GM12875 (cell line): ENCODE measurements around the gene KIF26B.

Source experiments
- H3K4me3 ChIP-seq: one replicate; pipeline ENCODE4 v1.5.1; 2011; ENCODE audit warnings: low read depth, low read length, control low read depth
- TF ChIP-seq, protein P1 (sequence below): IDR thresholded peaks from 2 replicates; pipeline ENCODE4 v1.5.1; 2011; ENCODE audit warnings: low read depth, mild to moderate bottlenecking, control low read depth, inconsistent platforms, low read length, moderate library complexity, borderline replicate concordance; ENCODE audit not compliant: insufficient read depth

KIF26B gene

DNA sequence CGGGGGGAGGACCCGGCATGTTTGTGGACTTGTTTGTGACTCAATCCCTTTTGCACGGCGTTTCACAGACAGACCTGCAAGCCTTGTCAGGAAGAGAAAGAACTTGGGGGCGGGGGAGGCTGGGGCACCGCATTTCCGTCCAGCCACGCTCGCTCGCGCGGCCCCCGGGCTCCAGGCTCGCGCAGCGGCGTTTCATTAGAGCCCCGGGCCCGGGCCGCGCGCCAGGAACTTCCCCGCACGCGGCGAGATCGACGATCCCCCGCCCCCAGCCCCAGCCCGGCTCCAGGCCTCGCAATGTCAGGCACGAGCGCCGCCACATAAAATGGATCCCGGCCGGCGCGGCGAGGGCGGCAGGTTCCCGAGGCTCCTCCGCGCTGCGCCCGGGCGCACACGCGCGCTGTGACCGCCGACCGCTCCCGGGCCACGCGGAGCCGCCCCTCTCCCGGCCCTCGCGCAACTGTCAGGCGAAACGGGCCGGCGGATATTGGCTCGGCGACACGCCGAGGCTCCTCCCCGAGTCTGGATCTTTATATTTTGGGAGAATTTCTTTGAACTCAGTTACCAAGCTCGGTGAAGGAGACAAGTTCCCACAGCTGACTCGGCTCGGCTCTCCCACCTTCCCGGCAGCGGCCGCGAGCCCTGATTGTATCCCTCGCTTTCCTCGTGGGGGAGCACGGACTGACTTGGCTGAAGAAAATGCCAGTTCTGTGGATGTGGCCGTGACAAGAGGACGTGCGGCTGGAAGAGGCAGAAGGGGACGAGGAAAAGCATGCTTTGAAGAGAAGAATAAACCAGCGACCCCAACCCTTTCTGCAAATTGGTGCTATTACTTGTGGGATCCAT lies at the start of gene KIF26B:
Gene KIF26B (plus strand): TSS at position 557 of the 843 bp plus-strand sequence. CDS start 440 bp downstream, outside the sequence.
- TF ChIP-seq, protein P1, sequence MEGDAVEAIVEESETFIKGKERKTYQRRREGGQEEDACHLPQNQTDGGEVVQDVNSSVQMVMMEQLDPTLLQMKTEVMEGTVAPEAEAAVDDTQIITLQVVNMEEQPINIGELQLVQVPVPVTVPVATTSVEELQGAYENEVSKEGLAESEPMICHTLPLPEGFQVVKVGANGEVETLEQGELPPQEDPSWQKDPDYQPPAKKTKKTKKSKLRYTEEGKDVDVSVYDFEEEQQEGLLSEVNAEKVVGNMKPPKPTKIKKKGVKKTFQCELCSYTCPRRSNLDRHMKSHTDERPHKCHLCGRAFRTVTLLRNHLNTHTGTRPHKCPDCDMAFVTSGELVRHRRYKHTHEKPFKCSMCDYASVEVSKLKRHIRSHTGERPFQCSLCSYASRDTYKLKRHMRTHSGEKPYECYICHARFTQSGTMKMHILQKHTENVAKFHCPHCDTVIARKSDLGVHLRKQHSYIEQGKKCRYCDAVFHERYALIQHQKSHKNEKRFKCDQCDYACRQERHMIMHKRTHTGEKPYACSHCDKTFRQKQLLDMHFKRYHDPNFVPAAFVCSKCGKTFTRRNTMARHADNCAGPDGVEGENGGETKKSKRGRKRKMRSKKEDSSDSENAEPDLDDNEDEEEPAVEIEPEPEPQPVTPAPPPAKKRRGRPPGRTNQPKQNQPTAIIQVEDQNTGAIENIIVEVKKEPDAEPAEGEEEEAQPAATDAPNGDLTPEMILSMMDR, result no peak
- peak within 1 kb of the TSS; percentile 47 for H3K4me3 ChIP-seq

DNA sequence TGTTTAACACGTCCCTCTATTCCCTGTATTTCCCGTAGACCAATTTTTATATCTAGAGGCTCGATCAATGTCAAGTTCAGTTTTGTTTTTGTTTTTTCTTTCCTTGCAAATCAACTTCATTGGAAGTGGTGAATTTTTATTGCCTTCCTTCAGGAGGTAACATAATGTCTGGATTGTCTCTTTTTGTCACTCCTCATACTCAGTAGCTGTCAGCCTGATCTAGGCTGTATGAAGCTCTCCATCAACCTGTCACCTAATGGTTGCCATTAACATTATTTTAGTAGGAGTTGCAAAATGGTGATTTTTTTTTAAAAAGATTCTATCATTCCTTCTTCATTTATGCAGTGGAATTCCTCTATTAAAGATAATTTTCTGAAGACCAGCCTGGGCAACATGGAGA lies 49.7 kb upstream of the KIF26B start:
- H3K4me3 ChIP-seq, result no peak overlapping the region
- TF ChIP-seq, protein P1, result no peak

DNA sequence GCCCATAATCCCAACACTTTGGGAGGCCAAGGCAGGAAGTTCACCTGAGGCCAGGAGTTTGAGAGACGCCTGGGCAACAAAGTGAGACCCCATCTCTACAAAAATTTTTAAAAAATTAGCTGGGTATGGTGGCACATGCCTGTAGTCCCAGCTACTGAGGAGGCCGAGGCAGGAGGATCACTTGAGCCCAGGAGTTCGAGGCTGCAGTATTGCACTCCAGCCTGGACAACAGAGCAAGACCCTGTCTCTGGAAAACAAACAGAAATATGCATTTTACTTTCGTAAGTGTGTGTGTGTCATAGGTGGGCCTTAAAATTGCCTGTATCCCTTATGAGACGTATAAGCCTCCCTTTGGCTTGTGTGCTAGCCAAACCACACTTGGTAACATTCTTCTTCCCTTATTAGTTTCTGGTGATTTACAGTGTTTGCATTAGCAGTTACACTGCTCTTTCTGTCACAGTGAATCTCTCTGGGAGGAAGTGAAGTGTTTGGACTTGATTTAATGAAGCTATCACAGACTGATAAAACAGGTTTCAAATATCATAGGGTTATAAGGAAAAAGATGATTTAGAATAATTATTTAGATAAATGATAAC lies 48.9 kb upstream of the KIF26B start:
- TF ChIP-seq, protein P1, result no peak
- no peak overlapping the region for H3K4me3 ChIP-seq

DNA sequence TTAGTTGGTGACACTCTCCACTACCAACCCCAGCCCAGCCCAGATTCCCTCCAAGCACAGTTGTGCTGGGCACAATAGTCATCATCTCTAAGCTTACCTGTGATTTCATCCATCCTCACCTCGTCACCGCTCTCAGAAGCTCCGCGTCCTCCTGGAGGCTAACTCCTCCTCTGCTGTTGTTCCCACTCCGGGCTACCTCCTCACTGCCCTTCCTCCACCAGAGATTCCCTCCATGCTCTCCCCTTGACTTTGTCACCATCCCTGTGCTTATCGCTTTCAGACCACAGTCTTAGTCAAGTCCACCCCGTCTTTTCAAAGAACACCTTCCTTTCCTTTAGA lies 47.0 kb upstream of the KIF26B start:
- H3K4me3 ChIP-seq, result no peak overlapping the region

DNA sequence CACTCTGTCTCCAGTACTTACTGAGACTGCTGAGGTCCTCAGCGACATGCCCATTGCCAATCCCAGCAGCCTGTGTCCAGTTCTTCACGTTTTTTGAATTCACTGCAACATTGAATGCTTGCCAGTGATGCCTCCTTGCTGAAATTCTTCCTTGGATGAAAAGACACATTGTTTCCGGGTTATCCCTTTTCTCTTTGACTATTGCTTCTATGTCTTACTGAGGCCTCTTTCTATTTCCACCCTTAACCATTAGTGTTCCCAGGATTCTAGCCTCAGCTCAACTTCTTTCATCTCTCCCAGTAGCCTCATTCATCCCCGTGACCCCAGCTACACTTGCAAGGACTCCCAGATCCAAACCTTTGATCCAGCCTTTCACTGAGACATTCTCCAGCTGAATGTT lies 46.5 kb upstream of the KIF26B start:
- TF ChIP-seq, protein P1, result no peak
- H3K4me3 ChIP-seq, result no peak overlapping the region

More for the DNA sequence above, 47.0 kb upstream of the KIF26B start:
- TF ChIP-seq, protein P1, result no peak

DNA sequence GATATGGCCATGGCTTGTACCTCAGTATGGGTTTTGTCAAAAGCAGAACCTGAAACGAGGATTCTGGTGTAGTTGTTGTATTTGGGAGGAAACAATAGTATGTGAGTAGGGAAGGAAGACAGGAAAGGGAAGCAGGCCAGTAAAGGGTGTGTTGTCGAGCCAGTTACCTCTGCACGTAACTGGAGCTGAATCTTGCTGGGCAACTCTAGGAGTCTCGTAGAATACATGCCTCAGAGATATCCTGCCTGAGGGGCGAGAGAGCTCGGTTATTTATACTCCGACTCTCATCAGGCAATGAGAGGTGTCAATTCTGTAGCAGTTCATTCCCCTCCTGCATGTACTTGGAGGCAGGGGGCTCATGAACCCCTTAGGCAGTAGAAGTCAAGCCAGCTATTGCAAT lies 45.9 kb upstream of the KIF26B start:
- H3K4me3 ChIP-seq, result no peak overlapping the region
- TF ChIP-seq, protein P1, result no peak

DNA sequence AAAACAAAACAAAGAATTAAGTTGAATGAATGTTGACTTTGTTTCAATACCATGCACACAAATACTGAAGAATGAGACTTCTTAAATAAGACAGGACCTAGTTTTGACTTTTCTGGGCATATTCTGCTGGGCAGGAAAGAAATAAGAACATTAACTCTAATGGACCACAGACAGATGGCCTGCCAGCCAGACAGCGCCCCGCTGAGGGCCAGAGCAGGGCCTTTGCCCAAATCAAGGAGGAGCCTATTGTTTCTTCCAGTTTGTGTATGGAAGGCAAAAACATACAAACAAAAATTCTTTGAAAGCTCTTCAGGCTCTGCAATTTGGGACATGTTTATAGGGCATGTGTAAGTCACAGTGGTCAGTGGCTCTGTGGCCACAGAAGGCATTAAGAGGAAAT lies 44.4 kb upstream of the KIF26B start:
- TF ChIP-seq, protein P1, result no peak

More for the DNA sequence above, 44.4 kb upstream of the KIF26B start:
- no peak overlapping the region for H3K4me3 ChIP-seq
